Measurements from ENCODE around the gene FGF2.
A peak's percentile ranks its signal among the peaks of the same experiment; 100 is the strongest.
"Not testable (repeated sequence)": the region's sequence is repeated elsewhere in the genome, so short reads cannot be mapped to it uniquely, and the experiment has no call there.

Gene FGF2

DNA sequence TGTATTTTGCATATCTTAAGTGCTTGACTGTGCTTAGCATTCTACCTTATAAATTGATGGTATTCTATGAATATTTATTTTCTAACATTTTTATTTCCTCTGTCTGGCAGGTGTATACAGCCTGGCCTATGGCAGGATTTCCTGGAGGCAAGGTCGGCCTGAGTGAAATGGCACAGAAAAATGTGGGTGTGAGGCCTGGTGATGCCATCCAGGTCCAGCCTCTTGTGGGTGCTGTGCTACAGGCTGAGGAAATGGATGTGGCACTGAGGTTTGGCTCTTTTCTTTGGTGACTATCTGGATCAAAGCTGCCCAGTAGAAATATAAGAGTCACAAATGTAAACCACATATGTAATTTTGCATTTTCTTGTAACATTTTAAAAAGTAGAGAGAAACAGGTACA is 102.3 kb downstream of the FGF2 start:
- Histone ChIP-seq H3F3A (ENCODE audit: insufficient read depth, low read length) (0 out of 2 replicates have a peak, but pooled peaks cover under 1% of the 10 kb centered on the region), H3K9ac (ENCODE audit: low read length) (no peak overlapping the region), H3K4me1 (ENCODE audit: low read length) (peaks cover 5% of the 10 kb centered on the region), H3K9me2 (replicated peaks; ENCODE audit: insufficient read depth, low read length) (no peaks in the 10 kb centered on the region), H2AFZ (ENCODE audit: low read length) (no peak overlapping the region), H3K36me3 (replicated peaks; ENCODE audit: insufficient read depth, low read length) (no peaks in the 10 kb centered on the region; the same call in 1 of the 2 replicates), H4K20me1 (ENCODE audit: insufficient read depth, low read length) (no peaks in the 10 kb centered on the region), H3K9me3 (replicated peaks; ENCODE audit: insufficient read depth, low read length) (no peaks in the 10 kb centered on the region), H3K27ac (ENCODE audit: low read length) (no peak overlapping the region), H3K4me3 (ENCODE audit: low read length) (no peak overlapping the region), H3K4me2 (ENCODE audit: low read depth, low read length) (no peak overlapping the region), H3K79me2 (ENCODE audit: low read length) (peaks cover 28% of the 10 kb centered on the region), H3K27me3 (replicated peaks; ENCODE audit: insufficient read depth, low read length) (no peaks in the 10 kb centered on the region)
- no peak for DNase-seq
- TF ChIP-seq, protein P1, sequence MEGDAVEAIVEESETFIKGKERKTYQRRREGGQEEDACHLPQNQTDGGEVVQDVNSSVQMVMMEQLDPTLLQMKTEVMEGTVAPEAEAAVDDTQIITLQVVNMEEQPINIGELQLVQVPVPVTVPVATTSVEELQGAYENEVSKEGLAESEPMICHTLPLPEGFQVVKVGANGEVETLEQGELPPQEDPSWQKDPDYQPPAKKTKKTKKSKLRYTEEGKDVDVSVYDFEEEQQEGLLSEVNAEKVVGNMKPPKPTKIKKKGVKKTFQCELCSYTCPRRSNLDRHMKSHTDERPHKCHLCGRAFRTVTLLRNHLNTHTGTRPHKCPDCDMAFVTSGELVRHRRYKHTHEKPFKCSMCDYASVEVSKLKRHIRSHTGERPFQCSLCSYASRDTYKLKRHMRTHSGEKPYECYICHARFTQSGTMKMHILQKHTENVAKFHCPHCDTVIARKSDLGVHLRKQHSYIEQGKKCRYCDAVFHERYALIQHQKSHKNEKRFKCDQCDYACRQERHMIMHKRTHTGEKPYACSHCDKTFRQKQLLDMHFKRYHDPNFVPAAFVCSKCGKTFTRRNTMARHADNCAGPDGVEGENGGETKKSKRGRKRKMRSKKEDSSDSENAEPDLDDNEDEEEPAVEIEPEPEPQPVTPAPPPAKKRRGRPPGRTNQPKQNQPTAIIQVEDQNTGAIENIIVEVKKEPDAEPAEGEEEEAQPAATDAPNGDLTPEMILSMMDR (IDR thresholded peaks at IDR 0.05; ENCODE audit: low read length): no peak
- TF ChIP-seq EZH2phosphoT487 (IDR thresholded peaks at IDR 0.05; ENCODE audit: low read length): no peak
- no peak for TF ChIP-seq EZH2 (optimal IDR thresholded peaks at IDR 0.05; ENCODE audit: low read depth, low read length)

DNA sequence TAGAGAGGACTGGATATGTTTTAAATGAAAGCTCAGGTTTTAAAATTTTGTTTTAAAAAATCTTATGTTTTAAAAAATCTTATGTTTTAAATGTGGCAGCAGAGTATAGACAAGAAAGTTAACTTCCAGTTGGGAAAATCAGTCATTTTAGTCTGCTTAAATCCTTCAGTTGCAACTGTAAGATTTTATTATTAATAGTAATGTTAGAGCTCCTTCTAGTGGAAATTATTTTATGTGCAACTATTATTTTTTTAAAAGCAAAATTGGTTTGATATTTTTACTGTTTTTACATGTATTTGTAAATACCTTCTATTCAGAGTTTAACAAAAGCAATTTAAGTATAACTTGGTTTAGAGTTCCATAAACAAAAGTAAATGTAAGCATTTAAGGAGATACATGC is 104.2 kb downstream of the FGF2 start:
- no peaks in the 10 kb centered on the region for H3F3A ChIP-seq (ENCODE audit: insufficient read depth, low read length)
- no peak overlapping the region for H3K27ac ChIP-seq (ENCODE audit: low read length)
- no peaks in the 10 kb centered on the region for H4K20me1 ChIP-seq (ENCODE audit: insufficient read depth, low read length)
- no peak overlapping the region for H3K4me3 ChIP-seq (ENCODE audit: low read length)
- peaks cover 3% of the 10 kb centered on the region; the same call in 1 of the 2 replicates for H3K36me3 ChIP-seq (replicated peaks; ENCODE audit: insufficient read depth, low read length)
- H3K27me3 ChIP-seq (replicated peaks; ENCODE audit: insufficient read depth, low read length): no peaks in the 10 kb centered on the region
- peaks cover 9% of the 10 kb centered on the region for H3K79me2 ChIP-seq (ENCODE audit: low read length)
- H3K4me2 ChIP-seq (ENCODE audit: low read depth, low read length): no peak overlapping the region
- H2AFZ ChIP-seq (ENCODE audit: low read length): no peak overlapping the region
- no peaks in the 10 kb centered on the region for H3K9me2 ChIP-seq (replicated peaks; ENCODE audit: insufficient read depth, low read length)
- H3K9ac ChIP-seq (ENCODE audit: low read length): no peak overlapping the region
- TF ChIP-seq, protein P1 (IDR thresholded peaks at IDR 0.05; ENCODE audit: low read length): peak; percentile 54
- TF ChIP-seq EZH2 (optimal IDR thresholded peaks at IDR 0.05; ENCODE audit: low read depth, low read length) (no peak), EZH2phosphoT487 (IDR thresholded peaks at IDR 0.05; ENCODE audit: low read length) (no peak)
- H3K9me3 ChIP-seq (replicated peaks; ENCODE audit: insufficient read depth, low read length): no peaks in the 10 kb centered on the region
- no peak for DNase-seq
- no peaks in the 10 kb centered on the region for H3K4me1 ChIP-seq (ENCODE audit: low read length)

DNA sequence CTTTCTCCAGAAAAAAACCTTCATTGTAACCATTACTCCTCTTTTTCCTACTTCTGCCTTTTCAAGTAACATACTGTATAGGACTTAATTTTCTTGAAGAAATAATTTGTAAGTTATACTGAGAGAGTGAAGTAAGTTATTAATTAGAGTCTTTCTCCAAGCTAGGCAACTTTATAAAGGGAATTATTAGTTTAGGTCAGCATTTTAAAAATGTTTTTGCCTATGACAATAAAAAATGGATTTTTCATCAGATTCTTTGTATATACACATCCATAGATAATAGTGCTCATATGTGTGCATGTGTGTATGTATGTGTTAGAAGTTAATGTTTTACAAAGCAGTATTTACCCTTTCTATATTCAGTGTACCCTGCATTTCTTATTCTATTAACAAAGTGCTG is 106.1 kb downstream of the FGF2 start:
- peaks cover 3% of the 10 kb centered on the region; the same call in 1 of the 2 replicates for H3K36me3 ChIP-seq (replicated peaks; ENCODE audit: insufficient read depth, low read length)
- H3K9me2 ChIP-seq (replicated peaks; ENCODE audit: insufficient read depth, low read length): no peaks in the 10 kb centered on the region
- H3K4me3 ChIP-seq (ENCODE audit: low read length): no peak overlapping the region
- no peaks in the 10 kb centered on the region for H3K79me2 ChIP-seq (ENCODE audit: low read length)
- H3K9ac ChIP-seq (ENCODE audit: low read length): no peak overlapping the region
- no peak for DNase-seq
- no peaks in the 10 kb centered on the region for H3K4me1 ChIP-seq (ENCODE audit: low read length)
- H3K27ac ChIP-seq (ENCODE audit: low read length): no peak overlapping the region
- H3K4me2 ChIP-seq (ENCODE audit: low read depth, low read length): no peak overlapping the region
- TF ChIP-seq, protein P1 (IDR thresholded peaks at IDR 0.05; ENCODE audit: low read length): no peak
- TF ChIP-seq EZH2 (optimal IDR thresholded peaks at IDR 0.05; ENCODE audit: low read depth, low read length): no peak
- no peak for TF ChIP-seq EZH2phosphoT487 (IDR thresholded peaks at IDR 0.05; ENCODE audit: low read length)
- H2AFZ ChIP-seq (ENCODE audit: low read length): no peak overlapping the region
- no peaks in the 10 kb centered on the region for H4K20me1 ChIP-seq (ENCODE audit: insufficient read depth, low read length)
- no peaks in the 10 kb centered on the region for H3K27me3 ChIP-seq (replicated peaks; ENCODE audit: insufficient read depth, low read length)
- H3K9me3 ChIP-seq (replicated peaks; ENCODE audit: insufficient read depth, low read length): no peaks in the 10 kb centered on the region
- no peaks in the 10 kb centered on the region for H3F3A ChIP-seq (ENCODE audit: insufficient read depth, low read length)

DNA sequence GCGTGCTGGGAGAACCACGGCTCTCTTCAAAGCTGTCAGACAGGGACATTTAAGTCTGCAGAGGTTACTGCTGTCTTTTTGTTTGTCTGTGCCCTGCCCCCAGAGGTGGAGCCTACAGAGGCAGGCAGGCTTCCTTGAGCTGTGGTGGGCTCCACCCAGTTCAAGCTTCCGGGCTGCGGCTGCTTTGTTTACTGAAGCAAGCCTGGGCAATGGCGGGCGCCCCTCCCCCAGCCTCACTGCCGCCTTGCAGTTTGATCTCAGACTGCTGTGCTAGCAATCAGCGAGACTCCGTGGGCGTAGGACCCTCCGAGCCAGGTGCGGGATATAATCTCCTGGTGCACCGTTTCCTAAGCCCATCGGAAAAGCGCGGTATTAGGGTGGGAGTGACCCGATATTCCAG is 118.5 kb downstream of the FGF2 start:
- DNase-seq; H3K4me2 ChIP-seq (ENCODE audit: low read depth, low read length); H3K4me1 ChIP-seq (ENCODE audit: low read length); H2AFZ ChIP-seq (ENCODE audit: low read length); H3K4me3 ChIP-seq (ENCODE audit: low read length); H3K79me2 ChIP-seq (ENCODE audit: low read length); H3K27me3 ChIP-seq (replicated peaks; ENCODE audit: insufficient read depth, low read length); H3K27ac ChIP-seq (ENCODE audit: low read length); H3K9me3 ChIP-seq (replicated peaks; ENCODE audit: insufficient read depth, low read length); H3K9ac ChIP-seq (ENCODE audit: low read length); H3K36me3 ChIP-seq (replicated peaks; ENCODE audit: insufficient read depth, low read length); H3F3A ChIP-seq (ENCODE audit: insufficient read depth, low read length); H3K9me2 ChIP-seq (replicated peaks; ENCODE audit: insufficient read depth, low read length); H4K20me1 ChIP-seq (ENCODE audit: insufficient read depth, low read length): not testable (repeated sequence)

Measured in MM.1S (cell line).